NT2/D1 (cell line): ENCODE measurements around the gene SPOUT1.

Experiments used
- YY1 ChIP-seq: IDR thresholded peaks from 2 replicates; pipeline ENCODE4 v1.6.1; 2011; ENCODE audit not compliant: insufficient read length, insufficient read depth
- ZNF274 ChIP-seq: IDR thresholded peaks from 2 replicates; pipeline ENCODE4 v1.6.1; 2011; ENCODE audit warnings: mild to moderate bottlenecking, low read depth, low read length

GRCh38 chr9:128818839-128819715 is 10.5 kb downstream of the SPOUT1 start:
- no peak for TF ChIP-seq ZNF274
- no peak for TF ChIP-seq YY1
